GM19324 (cell line): ENCODE results near the gene GCNT2.
"Not testable (repeated sequence)": the region's sequence is repeated elsewhere in the genome, so short reads cannot be mapped to it uniquely, and the experiment has no call there.

ENCODE experiments used
- ATAC-seq: cut with Tn5 transposase; IDR thresholded peaks from one replicate; pipeline ENCODE4 v1.9.1; 2021; ENCODE audit warnings: mild to moderate bottlenecking, moderate library complexity; ENCODE audit not compliant: unreplicated experiment, low FRiP score

GCNT2 gene

DNA sequence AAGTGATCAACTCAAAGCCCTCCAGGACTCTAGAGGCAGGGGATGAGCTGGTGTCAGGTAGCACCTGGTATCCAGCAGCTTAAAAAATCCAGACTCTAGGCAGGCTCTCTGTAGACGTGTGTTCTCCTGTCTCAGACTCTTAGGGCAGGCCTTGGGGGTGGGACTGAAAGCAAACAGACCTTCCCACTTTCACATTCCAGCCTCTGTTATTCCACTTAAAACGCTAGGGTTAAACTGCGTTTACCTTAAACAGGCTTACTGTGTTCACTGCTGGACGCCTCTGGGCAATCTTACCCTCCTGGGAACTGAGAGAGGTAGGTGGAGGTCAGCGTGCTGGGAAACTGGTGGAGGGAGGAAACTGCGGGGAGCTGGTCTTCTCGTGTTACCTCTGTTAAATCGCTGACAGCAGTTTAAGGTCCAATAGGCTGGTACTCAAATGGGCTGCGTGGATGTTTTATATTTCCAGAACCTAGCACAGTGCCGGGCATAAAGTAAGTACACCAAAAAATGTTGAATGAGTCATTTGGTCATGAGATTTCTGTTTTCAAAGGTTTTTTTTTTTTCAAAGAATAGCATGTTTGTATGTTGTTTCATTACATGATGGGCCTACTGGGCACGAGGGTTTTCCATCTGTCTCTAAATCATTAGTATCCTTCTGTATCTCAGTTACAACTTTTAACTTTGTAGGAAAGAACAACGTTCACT, at the start of gene GCNT2:
GCNT2 (plus strand) TSS at position 248 of the 705 bp plus-strand sequence. CDS start 7,561 bp downstream, outside the sequence.
- ATAC-seq: no peak

DNA sequence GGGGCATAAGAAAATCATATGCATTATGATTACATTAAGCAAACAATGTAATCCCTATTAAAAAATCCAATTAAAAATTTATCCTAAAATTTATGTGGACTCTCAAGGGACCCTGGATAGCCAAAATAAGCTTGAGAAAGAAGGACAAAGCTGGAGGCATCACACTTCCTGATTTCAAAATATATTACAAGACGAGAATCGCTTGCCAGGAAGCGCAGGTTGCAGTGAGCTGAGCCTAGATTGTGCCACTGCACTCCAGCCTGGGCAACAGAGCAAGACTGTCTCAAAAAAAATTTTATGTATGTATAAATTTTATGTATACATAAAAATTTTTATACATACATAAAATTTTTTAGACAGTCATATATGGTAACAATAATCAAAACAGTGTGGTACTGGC, 48.5 kb upstream of the GCNT2 start:
- ATAC-seq: no peak

- no peak for ATAC-seq
Observed at GRCh38 chr6:10478187-10479040, 42.7 kb upstream of the GCNT2 start.

GRCh38 chr6:10479939-10480700, 41.0 kb upstream of the GCNT2 start:
- no peak for ATAC-seq

DNA sequence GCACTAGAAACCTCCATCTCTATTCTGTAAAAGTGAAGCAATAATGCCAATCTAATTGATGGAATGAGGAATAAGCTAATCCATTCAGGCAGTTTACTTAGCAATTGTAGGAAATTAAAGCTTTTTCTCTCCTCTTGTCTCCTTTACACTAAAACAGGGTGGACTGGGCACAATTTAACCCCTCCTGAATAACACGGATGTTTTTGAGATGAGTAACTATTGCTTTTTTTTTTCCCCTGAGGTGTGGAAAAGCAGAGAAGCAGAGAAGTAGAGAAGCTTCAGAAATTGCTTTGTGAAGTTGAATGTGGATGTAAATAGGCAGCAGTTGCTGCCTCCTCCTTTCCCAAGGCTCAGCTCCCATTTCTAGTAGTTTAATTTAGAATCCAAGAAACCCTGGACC, 40.0 kb upstream of the GCNT2 start:
- ATAC-seq: no peak

DNA sequence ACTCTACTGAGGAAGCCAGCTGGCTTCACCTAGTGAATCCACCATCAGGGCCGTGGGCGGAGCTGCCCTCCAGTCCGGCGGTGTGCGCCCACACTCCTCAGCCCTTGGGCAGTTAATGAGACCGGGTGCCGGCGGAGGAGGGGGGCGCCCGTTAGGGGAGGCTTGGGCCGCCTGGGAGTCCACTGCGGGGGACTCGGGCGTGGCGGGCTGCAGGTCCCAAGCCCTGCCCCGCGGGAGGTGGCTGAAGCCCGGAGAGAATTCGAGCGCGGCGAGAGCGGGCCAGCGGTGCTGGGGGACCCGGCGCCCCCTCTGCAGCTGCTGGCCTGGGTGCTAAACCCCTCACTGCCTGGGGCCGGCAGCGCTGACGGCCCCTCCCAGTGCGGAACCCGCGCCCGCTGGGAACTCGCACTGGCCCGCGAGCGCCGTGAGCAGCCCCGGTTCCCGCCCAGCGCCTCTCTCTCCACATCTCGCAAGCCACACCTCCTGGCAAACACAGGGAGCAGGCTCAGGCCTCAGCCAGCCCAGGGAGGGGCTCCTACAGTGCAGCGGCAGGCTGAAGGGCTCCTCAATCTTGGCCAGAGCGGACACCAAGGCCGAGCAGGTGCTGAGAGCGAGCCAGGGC, 38.4 kb upstream of the GCNT2 start:
- ATAC-seq: no peak

DNA sequence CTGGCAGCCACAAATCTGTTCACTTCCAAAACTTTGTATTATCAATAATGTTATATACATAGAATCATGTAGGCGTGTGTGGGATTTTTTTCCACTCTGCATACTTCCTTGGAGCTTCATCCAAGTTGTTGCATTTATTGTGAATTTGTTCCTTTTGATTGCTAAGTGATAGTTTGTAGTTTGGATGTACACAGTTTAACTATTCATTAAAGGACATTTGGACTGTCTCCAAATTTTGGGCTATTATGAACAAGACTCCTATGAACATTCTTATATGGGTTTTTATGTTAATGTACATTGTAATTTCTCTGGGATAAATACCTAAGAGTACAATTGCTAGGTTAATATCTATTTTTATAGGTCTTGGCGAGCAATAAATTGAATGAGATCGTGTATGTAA, 36.2 kb upstream of the GCNT2 start:
- no peak for ATAC-seq

- no peak for ATAC-seq
Observed at GRCh38 chr6:10485406-10485805, 35.7 kb upstream of the GCNT2 start.

DNA sequence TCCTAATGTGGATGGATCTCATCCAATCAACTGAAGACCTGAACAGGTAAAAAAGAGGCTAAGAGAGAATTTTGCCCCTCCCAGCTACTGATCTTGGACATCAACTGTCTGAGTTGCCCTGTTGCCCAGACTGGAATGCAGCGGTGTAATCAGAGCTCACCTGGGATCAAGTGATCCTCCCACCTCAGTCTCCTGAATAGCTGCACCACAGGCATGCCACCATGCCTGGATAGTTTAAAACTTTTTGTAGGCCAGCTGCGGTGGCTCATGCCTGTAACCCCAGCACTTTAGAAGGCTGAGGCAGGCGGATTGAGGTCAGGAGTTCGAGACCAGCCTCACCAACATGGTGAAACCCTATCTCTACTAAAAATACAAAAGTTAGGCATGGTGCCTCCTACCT, 34.9 kb upstream of the GCNT2 start:
- ATAC-seq: no peak

DNA sequence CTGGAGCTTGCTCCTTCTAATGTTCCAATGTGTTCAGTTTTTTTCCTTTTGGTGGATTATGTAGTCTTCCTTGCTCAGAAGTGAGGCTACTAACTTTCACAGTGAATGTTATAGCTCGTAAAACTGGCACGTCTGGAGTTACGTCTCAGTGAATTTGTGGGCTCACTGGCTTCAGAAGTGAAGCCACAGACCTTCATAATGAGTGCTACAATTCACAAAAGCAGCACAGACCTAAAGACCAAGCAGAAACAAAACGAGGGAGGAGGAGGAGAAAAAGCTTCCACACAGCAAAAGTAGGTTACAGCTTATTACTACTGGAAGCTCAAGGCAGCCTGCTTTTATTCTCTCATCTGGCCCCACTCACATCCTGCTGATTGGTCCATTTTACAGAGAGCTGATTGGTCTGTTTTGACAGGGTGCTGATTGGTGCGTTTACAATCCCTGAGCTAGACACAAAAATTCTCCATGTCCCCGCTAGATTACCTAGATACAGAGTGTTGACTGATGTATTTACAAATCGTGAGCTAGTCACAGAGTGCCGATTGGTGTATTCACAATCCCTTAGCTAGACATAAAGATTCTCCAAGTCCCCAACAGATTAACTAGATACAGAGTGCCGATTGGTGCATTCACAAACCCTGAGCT, 34.1 kb upstream of the GCNT2 start:
- not testable (repeated sequence) for ATAC-seq

GRCh38 chr6:10487668-10488327, 33.4 kb upstream of the GCNT2 start:
- ATAC-seq: no peak

DNA sequence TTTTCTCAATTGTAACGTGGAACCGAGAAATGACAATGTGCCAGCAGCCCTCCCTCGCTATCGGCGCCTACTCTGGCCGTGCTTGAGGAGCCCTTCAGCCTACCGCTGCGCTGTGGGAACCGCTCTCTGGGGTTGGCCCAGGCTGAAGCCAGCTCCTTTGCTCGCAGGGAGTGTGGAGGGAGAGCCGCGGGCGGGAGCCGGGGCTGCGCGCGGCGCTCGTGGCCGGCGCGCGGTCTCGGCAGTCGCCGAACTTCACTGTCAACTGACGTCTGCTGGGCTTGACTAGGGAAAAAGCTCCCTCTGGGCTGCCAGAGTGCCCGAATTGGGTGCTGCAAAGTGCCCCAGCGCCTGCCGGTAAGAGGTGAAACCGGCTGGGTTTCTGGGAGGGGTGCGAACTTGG, 29.7 kb upstream of the GCNT2 start:
- ATAC-seq: no peak

- not testable (repeated sequence) for ATAC-seq
Observed at GRCh38 chr6:10491905-10492304, 29.2 kb upstream of the GCNT2 start.

DNA sequence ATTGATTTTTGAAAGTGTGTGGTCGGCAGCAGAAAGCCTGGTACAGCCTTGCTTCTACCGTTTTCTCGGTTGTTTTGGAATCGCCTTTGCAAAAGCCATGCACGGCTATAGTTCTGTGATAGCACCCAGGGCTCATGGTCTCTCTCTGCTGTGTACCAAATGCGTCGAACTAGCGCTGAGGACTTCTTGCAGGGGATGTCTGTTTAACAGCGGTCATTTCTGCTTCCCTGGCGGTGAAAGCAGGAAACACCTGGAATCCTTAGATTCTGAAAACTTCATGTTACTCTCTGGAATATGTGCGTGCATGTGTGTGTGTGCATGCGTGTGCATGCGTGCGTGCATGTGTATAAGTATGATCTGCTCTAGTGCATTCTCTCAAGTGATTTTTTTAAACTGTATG, 26.1 kb upstream of the GCNT2 start:
- ATAC-seq: no peak

- ATAC-seq: no peak
Observed at GRCh38 chr6:10505529-10505928, 15.6 kb upstream of the GCNT2 start.

GRCh38 chr6:10507298-10507697, 13.9 kb upstream of the GCNT2 start:
- ATAC-seq: no peak

DNA sequence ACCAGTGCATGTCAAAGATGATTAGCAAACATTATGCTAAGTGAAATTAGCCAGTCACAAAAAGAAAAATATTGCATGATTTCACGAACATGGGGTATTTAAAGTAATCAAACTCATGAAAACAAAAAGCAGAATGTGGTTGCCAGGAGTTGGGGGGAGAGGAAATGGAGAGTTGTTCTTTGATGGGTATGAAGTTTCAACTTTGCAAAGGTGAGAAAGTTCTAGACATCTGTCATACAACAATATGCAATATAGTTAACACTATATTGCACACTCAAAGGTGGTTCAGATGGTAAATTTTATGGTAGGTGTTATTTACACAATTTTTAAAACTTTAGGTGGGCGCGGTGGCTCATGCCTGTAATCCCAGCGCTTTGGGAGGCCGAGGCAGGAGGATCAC, 13.4 kb upstream of the GCNT2 start:
- ATAC-seq: no peak

DNA sequence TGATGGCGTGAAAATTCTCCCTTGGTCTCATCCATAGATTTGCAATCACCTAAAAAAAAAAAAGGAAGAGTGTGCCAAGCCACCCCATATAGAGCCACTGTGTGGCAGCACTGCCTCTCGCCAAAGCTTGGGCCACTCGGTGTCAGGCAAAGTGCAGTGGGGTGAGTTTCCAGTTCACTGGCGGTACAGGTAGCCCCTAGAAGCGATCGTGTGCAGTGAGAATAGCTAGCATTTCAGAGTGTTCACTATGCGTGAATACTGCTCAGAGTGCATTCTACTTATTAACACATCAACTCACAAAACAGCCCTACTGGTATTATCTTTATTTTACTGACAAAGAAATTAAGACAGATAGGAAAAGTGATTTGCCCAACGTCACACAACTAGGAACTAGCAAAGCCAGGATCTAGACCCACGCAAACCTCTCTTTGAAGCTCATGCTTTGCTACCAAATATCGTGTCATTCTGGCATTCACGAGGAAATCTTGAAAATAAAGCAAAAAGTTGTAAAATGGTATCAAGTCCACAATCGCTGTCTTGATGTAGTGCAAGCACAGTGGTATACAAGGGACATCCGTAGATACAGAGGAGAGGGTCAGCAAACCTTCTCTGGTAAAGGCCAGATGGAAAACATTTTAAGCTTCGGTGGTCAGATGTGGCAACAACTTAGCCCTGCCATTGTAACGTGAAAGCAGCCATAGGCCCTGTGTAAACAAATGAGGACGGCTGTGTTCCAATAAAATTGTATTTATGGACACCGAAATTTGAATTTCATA, 10.4 kb upstream of the GCNT2 start:
- ATAC-seq: peak; percentile 85

- no peak for ATAC-seq
Observed at GRCh38 chr6:10511477-10511876, 9.7 kb upstream of the GCNT2 start.
